Midbrain (tissue), 1 donor: ENCODE results near the gene SAA4.
"Not testable (repeated sequence)": the region's sequence is repeated elsewhere in the genome, so short reads cannot be mapped to it uniquely, and the experiment has no call there.

ENCODE experiments used
- DNase-seq: peaks from one replicate; lab custom pipeline; 2025; lab: John Stamatoyannopoulos, UW

Gene SAA4

GRCh38 chr11:18236664-18237356 is at the start of gene SAA4:
Gene SAA4, minus strand, starts transcription at chr11:18236802. Its CDS starts 876 bp downstream, at chr11:18235926.
- DNase-seq: no peak

GRCh38 chr11:18285841-18286240 is 49.2 kb upstream of the SAA4 start:
- no peak for DNase-seq

GRCh38 chr11:18282626-18283025 is 46.0 kb upstream of the SAA4 start:
- no peak for DNase-seq

- DNase-seq: no peak
Observed at GRCh38 chr11:18280438-18281045, 43.9 kb upstream of the SAA4 start.

GRCh38 chr11:18277565-18278271 is 41.1 kb upstream of the SAA4 start:
- DNase-seq: no peak

GRCh38 chr11:18271206-18271605 is 34.6 kb upstream of the SAA4 start:
- DNase-seq: no peak

- no peak for DNase-seq
Observed at GRCh38 chr11:18270102-18270501, 33.5 kb upstream of the SAA4 start.

GRCh38 chr11:18269252-18269651 is 32.6 kb upstream of the SAA4 start:
- DNase-seq: not testable (repeated sequence)

- DNase-seq: not testable (repeated sequence)
Observed at GRCh38 chr11:18267335-18268133, 30.9 kb upstream of the SAA4 start.

GRCh38 chr11:18265949-18266348 is 29.3 kb upstream of the SAA4 start, which contains the start of gene SAA1:
Gene SAA1, plus strand, starts transcription at chr11:18266264. Its CDS starts 624 bp downstream, at chr11:18266888.
- no peak for DNase-seq

- no peak for DNase-seq
Observed at GRCh38 chr11:18264677-18265555, 28.3 kb upstream of the SAA4 start.

- DNase-seq: no peak
Observed at GRCh38 chr11:18264035-18264434, 27.4 kb upstream of the SAA4 start.

- not testable (repeated sequence) for DNase-seq
Observed at GRCh38 chr11:18262681-18263350, 26.2 kb upstream of the SAA4 start.

- no peak for DNase-seq
Observed at GRCh38 chr11:18261721-18262120, 25.1 kb upstream of the SAA4 start.

GRCh38 chr11:18259259-18259658 is 22.7 kb upstream of the SAA4 start:
- DNase-seq: no peak

- DNase-seq: no peak
Observed at GRCh38 chr11:18254781-18255361, 18.3 kb upstream of the SAA4 start.

- no peak for DNase-seq
Observed at GRCh38 chr11:18253778-18254338, 17.3 kb upstream of the SAA4 start.

GRCh38 chr11:18253233-18253632 is 16.6 kb upstream of the SAA4 start:
- no peak for DNase-seq

GRCh38 chr11:18248561-18248960 is 12.0 kb upstream of the SAA4 start, which contains the start of gene SAA2:
Gene SAA2, minus strand, starts transcription at chr11:18248668. Its CDS starts 657 bp downstream, at chr11:18248011.
- no peak for DNase-seq

- DNase-seq: not testable (repeated sequence)
Observed at GRCh38 chr11:18247191-18247581, 10.6 kb upstream of the SAA4 start.
